ENCODE data around the gene UGDH.

The UGDH gene

DNA sequence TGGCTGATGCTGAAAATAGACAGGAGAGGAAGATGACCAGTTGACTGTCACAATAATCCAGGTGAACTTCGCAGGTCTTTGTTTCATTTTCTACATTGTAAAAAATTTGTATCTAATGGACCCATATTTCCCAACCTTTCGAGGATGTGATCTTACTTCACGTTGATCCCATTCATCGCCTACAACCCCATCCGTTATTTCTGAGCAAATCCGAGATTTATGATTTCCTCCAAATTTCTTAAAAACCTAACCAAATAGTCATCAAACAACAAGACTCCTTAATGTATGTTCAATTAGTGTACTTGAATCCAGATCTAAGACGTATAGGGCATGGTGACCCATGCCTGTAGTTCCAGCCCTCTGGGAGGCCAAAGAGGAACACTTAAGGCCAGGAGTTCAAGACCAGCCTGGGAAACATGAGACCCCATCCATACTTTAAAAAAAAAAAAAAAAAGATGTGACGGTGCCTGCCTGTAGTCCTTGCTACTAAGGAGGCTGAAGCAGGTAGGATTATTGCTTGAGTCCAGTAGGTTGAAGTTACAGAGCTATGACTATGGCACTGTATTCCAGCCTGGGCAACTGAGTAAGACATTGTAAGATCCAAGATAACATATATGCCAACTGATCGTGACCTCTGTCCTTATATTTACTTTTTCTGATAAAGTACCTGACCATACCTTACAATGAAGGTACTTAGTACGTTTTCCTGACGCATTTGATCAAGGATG is 74.2 kb downstream of the UGDH start:
- DNase-seq (ENCODE audit: low read depth in 2 of 2) = no peak

DNA sequence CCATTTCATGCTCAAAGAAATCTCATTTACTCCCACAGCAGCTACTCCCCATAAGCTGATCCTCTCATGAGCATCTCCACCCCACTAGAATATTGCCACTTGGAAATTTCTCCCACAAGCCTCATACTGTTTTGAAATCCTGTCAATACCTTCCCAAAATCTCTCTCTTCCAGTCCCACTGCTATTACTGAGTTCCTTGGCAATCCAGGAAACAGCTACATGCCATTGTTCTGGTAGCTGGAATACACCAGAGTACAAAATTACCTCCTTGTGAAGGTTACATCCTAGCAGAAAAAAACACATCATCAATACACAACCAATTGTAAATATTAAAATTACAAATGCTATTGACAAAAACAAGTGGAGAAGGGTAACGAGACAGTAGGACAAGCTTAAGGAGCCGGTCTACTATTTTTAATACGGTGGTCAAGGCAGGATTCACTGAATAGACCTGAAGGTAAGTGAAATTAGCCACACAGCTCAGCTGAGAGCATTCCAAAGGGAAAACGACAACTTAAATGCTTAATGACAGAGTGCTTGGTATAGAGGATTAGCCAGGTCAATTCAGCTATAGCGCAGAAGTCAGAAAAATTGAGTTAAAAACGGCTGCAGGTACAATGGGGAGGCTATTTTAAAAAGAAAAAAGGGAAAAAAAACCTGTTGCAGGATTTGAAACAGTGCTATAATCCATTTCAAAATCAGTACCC is 74.9 kb downstream of the UGDH start:
- no peak for DNase-seq (ENCODE audit: low read depth in 2 of 2)

- DNase-seq (ENCODE audit: low read depth in 2 of 2) = no peak
Observed at GRCh38 chr4:39451423-39452023, 75.7 kb downstream of the UGDH start.

GRCh38 chr4:39450618-39451017 is 76.6 kb downstream of the UGDH start:
- no peak for DNase-seq (ENCODE audit: low read depth in 2 of 2)

All from fibroblast of skin of left quadriceps (primary cell).